ENCODE results near the gene CYTH2.

GRCh38 chr19:48477067-48477685, 8.0 kb downstream of the CYTH2 start:
- TF ChIP-seq, protein P1, sequence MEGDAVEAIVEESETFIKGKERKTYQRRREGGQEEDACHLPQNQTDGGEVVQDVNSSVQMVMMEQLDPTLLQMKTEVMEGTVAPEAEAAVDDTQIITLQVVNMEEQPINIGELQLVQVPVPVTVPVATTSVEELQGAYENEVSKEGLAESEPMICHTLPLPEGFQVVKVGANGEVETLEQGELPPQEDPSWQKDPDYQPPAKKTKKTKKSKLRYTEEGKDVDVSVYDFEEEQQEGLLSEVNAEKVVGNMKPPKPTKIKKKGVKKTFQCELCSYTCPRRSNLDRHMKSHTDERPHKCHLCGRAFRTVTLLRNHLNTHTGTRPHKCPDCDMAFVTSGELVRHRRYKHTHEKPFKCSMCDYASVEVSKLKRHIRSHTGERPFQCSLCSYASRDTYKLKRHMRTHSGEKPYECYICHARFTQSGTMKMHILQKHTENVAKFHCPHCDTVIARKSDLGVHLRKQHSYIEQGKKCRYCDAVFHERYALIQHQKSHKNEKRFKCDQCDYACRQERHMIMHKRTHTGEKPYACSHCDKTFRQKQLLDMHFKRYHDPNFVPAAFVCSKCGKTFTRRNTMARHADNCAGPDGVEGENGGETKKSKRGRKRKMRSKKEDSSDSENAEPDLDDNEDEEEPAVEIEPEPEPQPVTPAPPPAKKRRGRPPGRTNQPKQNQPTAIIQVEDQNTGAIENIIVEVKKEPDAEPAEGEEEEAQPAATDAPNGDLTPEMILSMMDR (conservative IDR thresholded peaks at IDR 0.05; ENCODE audit: low read depth in 2 of 2), result no peak
- TF ChIP-seq POLR2AphosphoS5 (IDR thresholded peaks at IDR 0.05; ENCODE audit: low read depth) (no peak), ZNF331 (CRISPR knock-in tag; IDR thresholded peaks at IDR 0.05; ENCODE audit: low read depth) (no peak), CREB1 (CRISPR knock-in tag; IDR thresholded peaks at IDR 0.05; ENCODE audit: low read depth) (no peak), EZH2 (IDR thresholded peaks at IDR 0.05; ENCODE audit: low read depth, unreplicated experiment) (no peak), ZNF114 (CRISPR knock-in tag; IDR thresholded peaks at IDR 0.05) (no peak), REST (IDR thresholded peaks at IDR 0.05; ENCODE audit: unreplicated experiment) (no peak)

Data from GM23338 (cell line).